HG03060 (cell line): ENCODE data around the gene NOP58.
"Not testable (repeated sequence)": the region's sequence is repeated elsewhere in the genome, so short reads cannot be mapped to it uniquely, and the experiment has no call there.

Experiments used
- ATAC-seq: cut with Tn5 transposase; IDR thresholded peaks from one replicate; pipeline ENCODE4 v1.9.1; 2021; ENCODE audit warnings: low read depth, moderate number of reproducible peaks; ENCODE audit not compliant: unreplicated experiment

Gene NOP58, protein sequence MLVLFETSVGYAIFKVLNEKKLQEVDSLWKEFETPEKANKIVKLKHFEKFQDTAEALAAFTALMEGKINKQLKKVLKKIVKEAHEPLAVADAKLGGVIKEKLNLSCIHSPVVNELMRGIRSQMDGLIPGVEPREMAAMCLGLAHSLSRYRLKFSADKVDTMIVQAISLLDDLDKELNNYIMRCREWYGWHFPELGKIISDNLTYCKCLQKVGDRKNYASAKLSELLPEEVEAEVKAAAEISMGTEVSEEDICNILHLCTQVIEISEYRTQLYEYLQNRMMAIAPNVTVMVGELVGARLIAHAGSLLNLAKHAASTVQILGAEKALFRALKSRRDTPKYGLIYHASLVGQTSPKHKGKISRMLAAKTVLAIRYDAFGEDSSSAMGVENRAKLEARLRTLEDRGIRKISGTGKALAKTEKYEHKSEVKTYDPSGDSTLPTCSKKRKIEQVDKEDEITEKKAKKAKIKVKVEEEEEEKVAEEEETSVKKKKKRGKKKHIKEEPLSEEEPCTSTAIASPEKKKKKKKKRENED

DNA sequence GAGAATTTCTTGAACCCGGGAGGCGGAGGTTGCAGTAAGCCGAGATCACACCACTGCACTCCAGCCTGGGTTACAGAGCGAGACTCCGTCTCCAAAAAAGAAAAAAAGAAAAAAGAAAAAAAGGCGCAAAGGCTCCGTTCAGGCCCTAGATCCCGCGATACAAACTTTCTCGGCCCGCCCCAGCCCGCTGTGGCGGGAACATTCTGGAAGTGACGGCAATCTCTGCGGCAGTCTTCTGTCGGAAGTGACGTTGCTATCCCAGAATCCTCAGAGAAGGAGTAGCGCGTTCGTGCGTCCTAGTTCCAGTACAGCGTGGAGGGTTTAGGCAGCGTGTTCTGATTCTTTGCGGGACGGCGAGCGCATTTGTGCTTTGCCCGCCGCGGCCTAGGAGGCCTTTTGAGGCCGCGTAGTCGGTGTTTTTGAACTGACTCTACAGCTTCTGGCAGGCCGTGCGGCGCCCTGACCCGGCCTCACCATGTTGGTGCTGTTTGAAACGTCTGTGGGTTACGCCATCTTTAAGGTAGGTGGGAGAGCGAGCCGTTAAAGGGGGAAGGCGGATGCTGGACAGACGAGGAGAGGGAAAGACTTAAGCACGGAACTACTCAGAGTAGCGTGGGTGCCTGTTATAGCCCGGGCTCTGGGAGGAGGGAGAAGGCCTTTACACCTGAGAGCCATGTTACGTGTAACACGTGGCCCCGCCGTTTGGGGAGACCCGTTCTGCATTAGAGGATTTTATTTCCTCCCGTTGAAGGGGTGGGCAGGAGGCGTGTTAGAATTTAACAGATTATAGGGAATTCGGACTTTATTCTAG lies at the start of gene NOP58:
Gene NOP58, plus strand, starts transcription at position 297 of the 811 bp plus-strand sequence. Its CDS starts 179 bp downstream, at position 476.
- ATAC-seq: peak; percentile 84

DNA sequence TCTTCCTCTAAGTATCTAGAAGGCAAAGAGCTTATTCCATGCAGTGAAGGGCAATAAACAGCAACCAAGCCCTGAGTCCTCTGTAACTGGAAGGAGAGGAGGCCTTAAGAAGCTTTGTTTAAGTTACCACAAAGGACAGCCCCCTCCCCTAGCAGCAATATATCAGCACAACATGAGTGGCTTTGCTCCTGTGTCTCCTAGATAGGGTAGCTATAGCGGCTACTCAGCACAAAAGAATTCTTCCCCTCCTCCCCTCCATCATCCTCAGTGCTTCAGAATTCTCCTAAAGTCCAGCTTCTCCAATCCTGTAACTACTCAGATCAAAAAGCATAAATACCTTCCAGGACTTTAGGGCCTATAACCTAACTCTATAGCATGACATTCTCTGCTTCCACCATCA lies 43.7 kb upstream of the NOP58 start:
- no peak for ATAC-seq

DNA sequence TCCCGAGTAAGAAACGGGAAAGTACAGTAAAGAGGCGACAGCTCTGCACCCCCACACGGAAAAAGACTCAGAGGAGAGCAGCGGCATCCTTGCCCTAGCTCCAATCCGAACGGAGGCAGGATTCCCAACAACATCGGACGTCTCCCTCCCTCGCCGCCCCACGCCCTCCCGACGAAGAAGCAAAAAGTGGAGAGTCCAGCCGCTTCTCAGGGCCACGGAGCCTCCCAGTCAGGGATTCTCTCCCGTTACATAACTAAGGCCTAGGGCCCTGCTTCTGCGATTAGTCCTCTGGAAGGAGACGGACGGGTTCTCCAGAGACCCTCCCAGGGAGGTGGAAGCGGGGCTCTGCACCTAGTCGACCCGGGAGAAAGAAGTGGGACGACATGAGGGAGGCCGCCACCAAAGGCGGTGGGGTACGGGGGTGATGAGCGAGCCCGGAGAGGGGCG lies 27.8 kb upstream of the NOP58 start:
- ATAC-seq: peak; percentile 10

DNA sequence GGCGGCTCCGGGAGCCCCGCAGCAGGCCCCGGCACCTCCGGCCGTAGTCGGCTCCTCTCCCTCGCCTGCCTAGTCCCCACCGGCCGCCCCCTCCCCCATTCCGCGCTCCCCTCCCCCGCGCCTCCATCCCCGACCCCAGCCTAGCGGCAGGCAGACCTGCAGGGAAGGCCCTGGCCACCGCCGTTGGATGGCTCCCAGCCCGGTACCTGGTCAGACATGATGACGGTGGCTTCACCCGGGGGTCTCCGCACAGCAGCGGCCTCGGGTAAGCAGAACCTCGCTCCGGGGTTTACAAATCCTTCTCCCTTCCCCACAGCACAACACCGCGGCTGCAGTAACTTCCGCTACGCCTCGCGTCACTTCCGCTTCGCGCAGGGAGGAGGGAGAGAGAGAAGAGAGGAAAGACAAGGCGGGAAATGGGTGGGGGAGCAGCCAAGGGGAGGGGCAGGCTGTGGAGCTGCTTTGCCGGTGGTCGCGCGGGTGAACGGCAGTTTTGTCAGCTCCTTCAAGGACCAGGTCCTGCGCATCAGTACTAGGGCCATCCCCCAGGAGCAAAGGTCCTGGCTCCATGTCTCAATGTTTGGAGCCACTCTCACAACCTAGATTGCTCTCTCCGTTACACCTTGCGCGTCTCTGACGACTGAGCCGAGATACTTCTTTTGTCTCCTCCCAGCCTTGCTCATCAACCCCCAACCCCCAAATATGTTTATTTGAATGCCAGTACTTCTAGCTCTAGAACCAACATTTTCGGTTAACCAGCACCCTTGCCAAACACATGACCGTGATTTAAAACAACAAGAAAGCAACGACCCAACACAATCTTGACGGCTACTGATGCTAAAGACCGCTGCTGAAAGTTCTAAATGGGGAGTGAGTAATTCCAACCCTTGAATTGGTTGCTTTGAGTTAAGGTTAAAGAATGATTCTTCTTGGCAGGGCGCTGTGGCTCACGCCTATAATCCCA lies 27.0 kb upstream of the NOP58 start, which contains the start of gene SUMO1:
Gene SUMO1, minus strand, starts transcription at position 364 of the 964 bp plus-strand sequence. Its CDS starts 146 bp downstream, at position 218.
- peak; percentile 77 for ATAC-seq

DNA sequence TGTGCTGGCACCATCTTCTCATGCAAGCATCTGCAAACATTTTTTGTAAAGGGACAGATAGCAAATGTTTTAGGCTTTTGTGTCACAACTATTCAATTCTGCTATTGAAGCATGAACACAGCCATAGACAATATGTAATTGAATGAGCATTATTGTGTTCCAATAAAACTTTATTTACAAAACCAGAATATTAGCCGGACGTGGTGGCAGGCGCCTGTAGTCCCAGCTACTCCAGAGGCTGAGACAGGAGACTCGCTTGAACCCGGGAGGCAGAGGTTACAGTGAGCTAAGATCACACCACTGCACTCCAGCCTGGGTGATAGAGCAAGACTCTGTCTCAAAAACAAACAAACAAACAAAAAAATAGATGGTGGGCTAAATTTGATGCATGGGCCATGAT lies 17.9 kb upstream of the NOP58 start:
- ATAC-seq: not testable (repeated sequence)

DNA sequence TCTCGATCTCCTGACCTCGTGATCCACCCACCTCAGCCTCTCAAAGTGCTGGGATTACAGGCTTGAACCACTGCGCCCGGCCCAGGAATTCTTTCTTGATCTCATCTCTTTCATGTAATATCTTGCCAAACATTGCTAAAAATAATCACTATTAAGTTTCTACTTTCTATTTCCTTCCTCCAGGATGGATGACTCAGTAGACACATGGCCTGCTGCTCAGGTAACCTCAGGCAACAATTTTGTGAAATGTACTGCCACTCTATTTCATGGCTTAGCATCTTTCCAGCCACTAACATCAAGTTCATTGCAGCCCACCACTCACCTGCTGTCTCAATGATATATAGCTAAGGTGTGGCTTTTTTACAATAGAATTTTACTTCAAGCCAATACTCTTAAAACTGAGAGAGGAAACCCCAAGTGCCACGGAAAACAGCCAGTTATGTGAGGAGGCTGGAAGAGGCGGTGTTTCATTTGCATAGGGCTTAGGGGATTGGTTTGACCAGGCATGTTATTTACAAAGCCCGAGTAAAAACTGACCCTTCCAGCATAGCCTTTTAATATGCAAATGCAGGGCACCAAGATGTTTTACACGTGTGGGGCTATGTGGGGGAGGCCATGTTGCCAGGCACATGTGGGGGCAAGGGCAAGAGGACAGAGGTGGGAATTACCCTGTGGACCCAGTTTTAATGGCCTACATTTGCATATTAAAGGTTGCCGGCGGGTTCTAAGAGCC lies 15.9 kb upstream of the NOP58 start:
- ATAC-seq: no peak

DNA sequence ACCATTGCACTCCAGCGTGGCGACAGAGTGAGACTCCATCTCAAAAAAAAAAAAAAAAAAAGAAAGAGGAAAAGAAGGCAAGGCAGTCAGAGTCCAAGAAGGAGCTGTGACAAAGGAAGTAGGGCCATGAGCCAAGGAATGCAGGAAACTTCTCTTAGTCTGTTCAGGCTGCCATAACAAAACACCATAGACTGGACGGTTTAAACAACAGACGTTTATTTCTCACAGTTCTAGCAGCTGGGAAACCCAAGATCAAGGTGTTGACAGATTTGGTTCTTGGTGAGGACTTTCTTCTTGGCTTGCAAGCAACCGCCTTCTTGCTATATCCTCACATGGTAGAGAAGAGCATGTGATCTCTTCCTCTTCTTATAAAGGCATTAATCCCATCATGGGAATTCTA lies 14.1 kb upstream of the NOP58 start:
- no peak for ATAC-seq

DNA sequence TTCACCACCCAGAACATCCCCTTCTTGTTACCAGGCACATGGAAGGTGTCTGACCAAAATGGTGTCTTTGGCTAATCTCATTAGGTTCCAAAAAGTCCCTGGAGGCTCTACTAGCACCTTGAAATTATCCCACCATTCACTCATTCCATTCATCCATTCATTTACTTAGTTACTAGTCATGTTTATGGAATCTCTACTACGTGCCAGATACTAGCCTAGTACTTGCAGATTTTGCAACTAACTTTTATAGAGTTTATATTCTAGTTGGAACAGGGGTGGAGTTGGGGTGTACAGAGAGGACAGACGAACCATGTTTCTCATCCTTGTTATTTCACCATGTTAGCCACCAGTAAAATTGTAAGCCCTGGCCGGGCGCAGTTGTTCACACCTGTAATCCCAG lies 4.0 kb upstream of the NOP58 start:
- no peak for ATAC-seq

DNA sequence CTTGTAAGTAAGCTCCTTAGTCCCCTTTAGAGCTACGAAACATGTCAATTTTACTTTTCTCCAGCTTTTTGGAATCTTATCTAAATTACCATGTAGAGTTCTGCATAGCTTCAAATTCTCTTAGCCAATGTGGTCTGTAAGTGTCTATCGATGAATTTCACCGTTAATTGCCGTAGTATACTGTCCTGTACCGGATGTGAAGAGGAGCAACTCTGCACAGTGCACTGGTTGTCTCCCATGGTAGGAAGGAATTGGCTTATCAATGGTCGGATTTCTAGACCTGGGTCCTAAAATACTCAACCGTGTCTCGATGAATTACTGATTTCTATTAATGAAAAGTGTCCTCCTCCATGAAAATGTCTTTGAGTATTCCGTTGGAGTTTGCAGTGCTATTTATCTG lies 1.9 kb downstream of the NOP58 start:
- no peak for ATAC-seq

DNA sequence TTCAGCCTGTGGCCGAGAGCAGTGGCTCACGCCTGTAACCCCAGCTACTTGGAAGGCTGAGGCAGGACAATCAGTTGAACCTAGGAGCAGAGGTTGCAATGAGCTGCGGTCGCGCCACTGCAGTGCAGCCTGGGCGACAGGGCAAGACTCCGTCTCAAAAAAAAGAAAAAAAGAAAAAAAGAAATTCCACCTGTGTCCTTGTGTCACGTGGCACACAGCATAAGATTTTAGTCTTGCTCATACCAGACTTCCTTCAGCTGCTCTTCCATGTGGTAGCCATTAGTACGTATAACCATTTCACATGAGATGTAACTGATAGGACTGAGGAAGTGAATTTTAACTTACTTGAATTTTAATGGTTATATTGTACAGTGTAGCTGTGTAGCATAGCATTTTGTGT lies 4.0 kb downstream of the NOP58 start:
- no peak for ATAC-seq

DNA sequence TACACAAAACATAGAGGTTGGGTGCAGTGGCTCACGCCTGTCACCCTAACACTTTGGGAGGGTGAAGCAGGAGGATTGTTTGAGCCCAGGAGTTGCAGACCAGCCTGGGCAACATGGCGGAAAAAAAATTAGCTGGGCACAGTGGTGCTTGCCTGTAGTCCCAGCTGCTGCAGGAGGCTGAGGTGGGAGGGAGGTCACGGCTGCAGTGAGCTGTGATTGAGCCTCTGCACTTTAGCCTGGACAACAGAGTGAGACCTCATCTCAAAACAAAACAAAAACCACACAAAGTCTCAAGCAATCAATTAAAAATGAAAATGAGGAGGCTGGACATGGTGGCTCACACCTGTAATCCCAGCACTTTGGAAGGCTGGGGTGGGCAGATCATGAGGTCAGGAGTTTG lies 4.9 kb downstream of the NOP58 start:
- ATAC-seq: no peak

DNA sequence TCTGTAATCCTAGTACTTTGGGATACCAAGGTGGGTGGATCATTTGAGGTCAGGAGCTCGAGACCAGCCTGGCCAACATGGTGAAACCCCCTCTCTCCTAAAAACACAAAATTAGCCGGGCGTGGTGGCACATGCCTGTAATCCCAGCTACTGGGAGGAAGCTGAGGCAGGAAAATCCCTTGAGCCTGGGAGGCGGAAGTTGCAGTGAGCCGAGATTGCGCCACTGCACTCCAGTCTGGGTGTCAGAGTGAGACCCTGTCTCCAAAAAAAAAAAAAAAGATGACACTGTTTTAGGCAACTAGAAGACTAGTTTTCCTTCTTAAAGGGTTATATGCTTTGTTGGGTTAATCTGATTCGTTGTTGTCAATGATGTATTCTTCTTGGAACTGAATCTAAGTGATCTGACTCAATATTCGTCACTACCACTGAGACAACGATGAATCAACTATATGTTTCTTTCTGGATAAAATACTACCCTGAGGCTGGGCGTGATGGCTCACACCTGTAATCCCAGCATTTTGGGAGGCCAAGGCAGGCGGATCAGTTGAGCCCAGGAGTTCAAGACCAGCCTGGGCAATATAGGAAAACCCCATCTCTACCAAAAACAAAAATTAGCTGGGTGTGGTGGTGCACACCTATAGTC lies 10.6 kb downstream of the NOP58 start:
- ATAC-seq: not testable (repeated sequence)

DNA sequence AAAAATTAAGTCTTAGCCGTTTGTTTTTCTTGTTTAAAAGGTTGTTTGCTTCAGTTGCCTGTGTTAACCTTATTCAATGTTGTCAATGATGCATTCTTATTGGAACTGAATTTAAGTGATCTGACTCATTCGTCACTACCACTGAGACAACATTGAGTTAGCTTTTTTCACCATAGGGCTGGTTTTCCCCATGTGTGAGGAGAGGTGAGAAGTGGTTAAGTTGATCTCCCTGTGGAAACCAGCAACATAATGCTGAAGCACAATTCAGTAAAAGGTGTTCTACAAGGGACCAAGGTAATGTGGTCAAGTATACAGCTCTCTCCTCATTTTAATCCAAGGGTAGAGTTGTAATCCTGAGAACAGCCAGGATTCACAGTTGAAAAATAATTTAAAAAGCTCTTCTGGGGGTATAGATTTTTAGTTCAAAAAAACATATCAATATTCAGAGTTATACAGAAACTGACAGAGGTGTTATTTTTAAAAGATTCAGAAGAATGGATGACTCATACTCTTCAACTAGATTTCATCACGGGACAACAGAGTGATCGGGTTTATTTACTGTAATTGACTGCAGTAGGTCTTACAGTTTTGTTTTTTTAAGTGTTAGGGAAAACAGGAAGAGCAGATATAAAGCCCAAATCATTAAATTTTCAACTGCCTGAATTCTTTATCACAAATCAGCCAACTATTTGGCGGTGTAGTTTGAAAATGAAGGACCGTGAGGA lies 12.6 kb downstream of the NOP58 start:
- peak; percentile 58 for ATAC-seq

DNA sequence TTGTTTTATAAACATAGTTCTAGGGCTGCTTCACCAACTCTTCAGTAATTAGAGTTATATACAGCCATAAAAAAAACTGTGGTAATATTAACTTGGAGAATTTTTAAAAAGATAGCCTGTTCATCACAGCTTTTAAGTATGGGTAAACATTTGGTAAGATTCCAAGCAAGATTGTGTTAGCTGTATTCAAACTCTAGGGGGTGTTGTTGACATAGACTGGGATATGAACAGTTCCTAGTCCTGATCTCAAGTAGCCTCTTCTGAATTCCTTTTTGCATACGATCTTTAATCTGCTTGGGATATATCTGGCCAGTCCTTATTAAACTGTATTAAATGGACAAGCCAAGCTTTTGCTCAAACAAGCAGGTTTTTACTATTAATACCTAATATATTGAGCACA lies 13.4 kb downstream of the NOP58 start:
- ATAC-seq: no peak

DNA sequence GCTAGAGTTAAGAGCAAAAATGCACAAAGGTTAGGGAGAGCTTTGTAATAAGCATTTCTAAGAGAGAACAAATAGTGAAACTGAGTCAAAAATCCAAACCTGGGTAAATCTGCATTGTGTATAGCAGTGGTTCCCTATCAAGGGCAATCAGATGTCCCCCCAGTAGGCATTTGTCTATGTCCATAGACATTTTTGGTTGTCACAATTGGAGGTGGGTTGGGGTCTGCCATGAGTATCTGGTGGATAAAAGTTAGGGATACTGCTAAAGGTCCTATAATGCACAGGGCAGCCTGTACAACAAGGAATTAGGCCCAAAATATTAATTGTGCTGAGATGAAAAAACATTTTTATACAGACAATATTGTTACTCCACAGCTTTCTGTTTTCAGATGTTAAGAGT lies 21.0 kb downstream of the NOP58 start:
- ATAC-seq: no peak

DNA sequence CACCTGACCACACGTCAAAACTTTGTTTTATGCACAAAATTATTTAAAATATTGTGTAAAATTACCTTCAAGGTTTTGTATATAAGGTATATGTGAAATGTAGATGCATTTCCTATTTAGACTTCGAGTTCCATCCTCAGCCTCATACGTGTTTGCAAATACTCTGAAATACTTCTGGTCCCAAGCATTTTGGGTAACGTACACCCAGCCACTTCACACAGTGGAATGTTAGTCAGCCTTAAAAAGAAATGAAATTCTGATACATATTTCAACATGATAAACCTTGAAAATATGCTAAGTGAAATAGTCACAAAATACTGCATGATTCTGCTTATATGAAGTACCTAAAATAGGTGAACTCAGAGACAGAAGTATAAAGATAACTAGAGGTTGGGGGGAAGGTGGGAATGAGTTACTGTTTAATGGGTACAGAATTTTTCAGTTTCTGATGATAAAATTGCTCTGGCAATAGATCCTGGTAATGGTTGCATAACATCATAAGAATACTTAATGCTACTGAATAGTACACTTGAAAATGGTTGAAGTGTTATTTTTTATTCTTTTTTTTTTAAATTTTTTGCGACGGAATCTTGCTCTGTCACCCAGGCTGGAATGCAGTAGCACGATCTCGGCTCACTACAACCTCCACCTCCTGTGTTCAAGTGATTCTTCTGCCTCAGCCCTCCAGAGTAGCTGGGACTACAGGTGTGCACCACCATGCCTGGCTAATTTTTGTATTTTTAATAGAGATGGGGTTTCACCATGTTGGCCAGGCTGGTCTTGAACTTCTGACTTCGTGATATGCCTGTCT lies 24.0 kb downstream of the NOP58 start:
- no peak for ATAC-seq

DNA sequence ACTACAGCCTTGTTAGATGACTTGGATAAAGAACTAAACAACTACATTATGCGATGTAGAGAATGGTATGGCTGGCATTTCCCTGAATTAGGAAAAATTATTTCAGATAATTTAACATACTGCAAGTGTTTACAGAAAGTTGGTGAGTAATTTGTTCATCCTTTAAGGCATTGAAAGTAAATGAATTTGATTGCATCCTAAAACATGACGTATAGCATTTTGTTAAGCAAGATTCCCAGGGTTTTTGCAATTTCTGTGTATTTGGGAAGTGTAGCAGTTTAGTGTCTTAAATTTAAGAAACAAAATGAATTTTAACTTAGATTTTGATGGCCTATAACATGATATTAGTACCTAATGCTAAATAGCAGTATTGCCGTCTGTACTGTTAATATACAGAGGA lies 24.8 kb downstream of the NOP58 start:
- no peak for ATAC-seq

DNA sequence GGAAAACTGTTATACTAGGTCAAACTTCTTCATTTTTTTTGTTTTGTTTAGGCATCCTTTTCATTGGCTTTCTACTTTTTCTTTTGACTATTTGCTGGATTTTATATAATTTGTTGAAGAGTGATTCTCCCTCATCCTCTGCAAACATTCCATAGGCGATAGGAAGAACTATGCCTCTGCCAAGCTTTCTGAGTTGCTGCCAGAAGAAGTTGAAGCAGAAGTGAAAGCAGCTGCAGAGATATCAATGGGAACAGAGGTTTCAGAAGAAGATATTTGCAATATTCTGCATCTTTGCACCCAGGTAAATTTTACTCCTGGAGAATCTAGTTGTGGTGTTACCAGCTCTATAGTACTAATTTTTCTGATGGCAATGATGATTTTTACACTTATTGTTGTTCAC lies 25.4 kb downstream of the NOP58 start:
- no peak for ATAC-seq
